Measurements from ENCODE around the gene RAB6C.
"Not testable (repeated sequence)": the region's sequence is repeated elsewhere in the genome, so short reads cannot be mapped to it uniquely, and the experiment has no call there.

Gene RAB6C

DNA sequence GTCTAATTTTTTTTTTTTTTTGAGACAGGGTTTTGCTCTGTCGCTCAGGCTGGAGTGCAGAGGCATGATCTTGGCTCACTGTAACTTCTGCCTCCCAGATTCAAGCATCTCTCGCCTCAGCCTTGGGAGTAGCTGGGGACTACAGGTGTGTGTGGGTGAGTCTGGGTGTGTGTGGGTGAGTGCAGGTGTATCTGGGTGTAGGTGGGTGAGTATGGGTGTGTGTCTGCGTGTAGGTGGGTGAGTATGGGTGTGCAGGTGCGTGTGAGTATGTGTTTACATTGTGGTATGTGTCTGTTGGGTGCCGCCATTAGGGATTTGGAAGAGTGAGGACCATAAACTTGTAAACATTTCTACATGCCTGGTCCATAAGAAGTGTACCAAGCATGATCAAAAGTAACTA lies 1.5 kb upstream of the RAB6C start:
- Histone ChIP-seq H3K9me3 (no peaks in the 10 kb centered on the region), H3K27ac (no peak overlapping the region), H3K4me1 (ENCODE audit: control insufficient read depth in 1 of 2, insufficient read depth in 1 of 2, low read depth in 1 of 2, low read length in 1 of 2) (peaks cover 0 to 3% of the 10 kb centered on the region in 2 experiments), H3K36me3 (no peaks in the 10 kb centered on the region), H3K27me3 (peaks cover 68% of the 10 kb centered on the region), H3K4me3 (ENCODE audit: low read depth in 1 of 2, low read length in 1 of 2) (no peak overlapping the region)
- TF ChIP-seq, protein P1, sequence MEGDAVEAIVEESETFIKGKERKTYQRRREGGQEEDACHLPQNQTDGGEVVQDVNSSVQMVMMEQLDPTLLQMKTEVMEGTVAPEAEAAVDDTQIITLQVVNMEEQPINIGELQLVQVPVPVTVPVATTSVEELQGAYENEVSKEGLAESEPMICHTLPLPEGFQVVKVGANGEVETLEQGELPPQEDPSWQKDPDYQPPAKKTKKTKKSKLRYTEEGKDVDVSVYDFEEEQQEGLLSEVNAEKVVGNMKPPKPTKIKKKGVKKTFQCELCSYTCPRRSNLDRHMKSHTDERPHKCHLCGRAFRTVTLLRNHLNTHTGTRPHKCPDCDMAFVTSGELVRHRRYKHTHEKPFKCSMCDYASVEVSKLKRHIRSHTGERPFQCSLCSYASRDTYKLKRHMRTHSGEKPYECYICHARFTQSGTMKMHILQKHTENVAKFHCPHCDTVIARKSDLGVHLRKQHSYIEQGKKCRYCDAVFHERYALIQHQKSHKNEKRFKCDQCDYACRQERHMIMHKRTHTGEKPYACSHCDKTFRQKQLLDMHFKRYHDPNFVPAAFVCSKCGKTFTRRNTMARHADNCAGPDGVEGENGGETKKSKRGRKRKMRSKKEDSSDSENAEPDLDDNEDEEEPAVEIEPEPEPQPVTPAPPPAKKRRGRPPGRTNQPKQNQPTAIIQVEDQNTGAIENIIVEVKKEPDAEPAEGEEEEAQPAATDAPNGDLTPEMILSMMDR (IDR thresholded peaks at IDR 0.05): no peak

DNA sequence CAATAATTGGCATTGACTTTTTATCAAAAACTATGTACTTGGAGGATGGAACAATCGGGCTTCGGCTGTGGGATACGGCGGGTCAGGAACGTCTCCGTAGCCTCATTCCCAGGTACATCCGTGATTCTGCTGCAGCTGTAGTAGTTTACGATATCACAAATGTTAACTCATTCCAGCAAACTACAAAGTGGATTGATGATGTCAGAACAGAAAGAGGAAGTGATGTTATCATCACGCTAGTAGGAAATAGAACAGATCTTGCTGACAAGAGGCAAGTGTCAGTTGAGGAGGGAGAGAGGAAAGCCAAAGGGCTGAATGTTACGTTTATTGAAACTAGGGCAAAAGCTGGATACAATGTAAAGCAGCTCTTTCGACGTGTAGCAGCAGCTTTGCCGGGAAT lies 780 bp downstream of the RAB6C start:
- H3K4me3 ChIP-seq (ENCODE audit: low read depth in 1 of 2, low read length in 1 of 2); H3K27ac ChIP-seq; H3K36me3 ChIP-seq; H3K4me1 ChIP-seq (ENCODE audit: control insufficient read depth in 1 of 2, insufficient read depth in 1 of 2, low read depth in 1 of 2, low read length in 1 of 2); H3K9me3 ChIP-seq: not testable (repeated sequence)
- H3K27me3 ChIP-seq: peaks cover 78% of the 10 kb centered on the region

DNA sequence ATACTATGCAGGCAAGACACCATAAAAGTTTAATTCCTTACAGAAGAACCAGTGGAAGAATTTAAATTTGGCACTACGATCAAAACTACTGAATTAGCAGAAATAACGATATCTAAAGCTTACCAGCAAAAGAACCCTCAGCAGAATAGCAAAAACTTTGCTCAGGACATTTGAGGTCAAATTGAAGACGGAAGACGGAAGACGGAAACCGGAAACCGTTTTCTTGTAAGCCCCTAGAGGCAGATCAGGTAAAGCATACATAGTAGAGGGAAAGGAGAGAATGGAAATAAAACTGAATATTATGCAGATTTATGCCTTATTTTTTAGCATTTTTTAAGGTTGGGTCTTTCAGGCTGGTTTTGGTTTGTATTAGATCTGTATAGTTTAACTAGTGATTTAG lies 2.2 kb downstream of the RAB6C start:
- not testable (repeated sequence) for H3K4me3 ChIP-seq (ENCODE audit: low read depth in 1 of 2, low read length in 1 of 2); H3K36me3 ChIP-seq; H3K27ac ChIP-seq; H3K4me1 ChIP-seq (ENCODE audit: control insufficient read depth in 1 of 2, insufficient read depth in 1 of 2, low read depth in 1 of 2, low read length in 1 of 2); H3K9me3 ChIP-seq
- H3K27me3 ChIP-seq: peaks cover 72% of the 10 kb centered on the region

DNA sequence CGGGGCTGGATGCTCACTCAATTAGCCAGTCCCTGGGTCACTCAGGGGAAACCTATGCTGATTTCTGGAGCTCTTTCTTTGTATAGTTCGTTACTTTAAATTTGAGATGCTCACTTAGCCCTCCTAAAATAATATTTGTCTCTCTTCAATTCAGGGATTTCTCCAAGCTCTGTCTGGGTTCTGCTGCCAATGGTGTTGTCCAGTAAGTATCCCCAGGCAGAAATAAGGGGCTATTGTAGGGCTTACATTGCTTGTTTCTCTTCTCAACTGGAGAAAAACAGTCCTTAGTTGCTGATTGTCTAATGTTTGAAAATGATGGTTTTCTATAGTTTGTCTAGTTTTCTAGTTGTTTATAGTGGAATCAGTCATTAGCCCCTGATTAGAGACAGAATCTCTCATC lies 5.0 kb downstream of the RAB6C start:
- peaks cover 58% of the 10 kb centered on the region for H3K27me3 ChIP-seq
- TF ChIP-seq, protein P1 (IDR thresholded peaks at IDR 0.05): no peak
- no peaks in the 10 kb centered on the region for H3K36me3 ChIP-seq
- no peaks in the 10 kb centered on the region for H3K9me3 ChIP-seq
- H3K27ac ChIP-seq: no peak overlapping the region
- peaks cover 0 to 3% of the 10 kb centered on the region in 2 experiments for H3K4me1 ChIP-seq (ENCODE audit: control insufficient read depth in 1 of 2, insufficient read depth in 1 of 2, low read depth in 1 of 2, low read length in 1 of 2)
- no peak overlapping the region for H3K4me3 ChIP-seq (ENCODE audit: low read depth in 1 of 2, low read length in 1 of 2)

DNA sequence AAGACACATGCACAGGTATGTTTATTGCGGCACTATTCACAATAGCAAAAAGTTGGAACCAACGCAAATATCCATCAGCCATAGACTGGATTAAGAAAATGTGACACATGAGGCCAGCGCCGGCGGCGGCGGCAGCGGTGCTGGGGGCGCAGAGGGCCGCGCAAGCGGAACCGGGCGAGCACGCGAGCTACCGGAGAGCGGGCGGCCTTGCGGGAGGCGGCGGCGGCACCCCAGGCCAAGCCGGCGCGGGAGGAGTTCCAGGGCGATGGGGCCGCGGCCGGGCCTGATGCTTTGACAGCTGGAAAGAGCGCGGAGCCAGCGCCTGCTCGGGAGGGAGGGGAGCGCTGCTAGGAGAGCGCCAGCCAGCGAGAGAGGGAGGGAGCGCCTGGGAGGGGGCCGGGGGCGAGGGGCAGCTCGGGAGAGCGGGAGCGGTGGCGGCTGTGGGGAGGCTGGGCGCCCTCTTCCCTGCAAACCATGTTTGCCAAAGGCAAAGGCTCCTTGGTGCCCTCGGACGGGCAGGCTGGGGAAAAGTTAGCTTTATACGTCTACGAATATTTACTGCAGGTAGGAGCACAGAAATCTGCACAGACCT lies 13.0 kb downstream of the RAB6C start:
- peaks cover 57% of the 10 kb centered on the region for H3K27me3 ChIP-seq
- H3K27ac ChIP-seq; H3K9me3 ChIP-seq; H3K4me1 ChIP-seq (ENCODE audit: control insufficient read depth in 1 of 2, insufficient read depth in 1 of 2, low read depth in 1 of 2, low read length in 1 of 2); H3K36me3 ChIP-seq; H3K4me3 ChIP-seq (ENCODE audit: low read depth in 1 of 2, low read length in 1 of 2): not testable (repeated sequence)

DNA sequence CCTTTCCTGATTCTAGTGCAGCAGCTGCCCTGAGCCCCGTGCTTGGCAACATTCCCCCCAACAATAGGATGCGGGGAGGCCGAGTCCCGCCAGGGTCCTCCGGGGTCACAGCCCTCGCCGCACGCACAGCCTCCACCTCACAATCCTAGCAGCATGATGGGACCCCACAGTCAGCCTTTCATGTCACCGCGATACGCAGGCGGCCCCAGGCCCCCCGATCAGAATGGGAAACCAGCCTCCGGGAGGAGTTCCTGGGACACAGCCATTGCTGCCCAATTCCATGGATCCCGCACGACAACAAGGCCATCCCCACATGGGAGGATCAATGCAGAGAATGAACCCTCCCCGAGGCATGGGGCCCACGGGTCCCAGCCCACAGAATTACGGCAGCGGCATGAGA lies 13.7 kb downstream of the RAB6C start:
- not testable (repeated sequence) for H3K4me1 ChIP-seq (ENCODE audit: control insufficient read depth in 1 of 2, insufficient read depth in 1 of 2, low read depth in 1 of 2, low read length in 1 of 2); H3K36me3 ChIP-seq; H3K4me3 ChIP-seq (ENCODE audit: low read depth in 1 of 2, low read length in 1 of 2); H3K9me3 ChIP-seq; H3K27ac ChIP-seq
- peaks cover 52% of the 10 kb centered on the region for H3K27me3 ChIP-seq

DNA sequence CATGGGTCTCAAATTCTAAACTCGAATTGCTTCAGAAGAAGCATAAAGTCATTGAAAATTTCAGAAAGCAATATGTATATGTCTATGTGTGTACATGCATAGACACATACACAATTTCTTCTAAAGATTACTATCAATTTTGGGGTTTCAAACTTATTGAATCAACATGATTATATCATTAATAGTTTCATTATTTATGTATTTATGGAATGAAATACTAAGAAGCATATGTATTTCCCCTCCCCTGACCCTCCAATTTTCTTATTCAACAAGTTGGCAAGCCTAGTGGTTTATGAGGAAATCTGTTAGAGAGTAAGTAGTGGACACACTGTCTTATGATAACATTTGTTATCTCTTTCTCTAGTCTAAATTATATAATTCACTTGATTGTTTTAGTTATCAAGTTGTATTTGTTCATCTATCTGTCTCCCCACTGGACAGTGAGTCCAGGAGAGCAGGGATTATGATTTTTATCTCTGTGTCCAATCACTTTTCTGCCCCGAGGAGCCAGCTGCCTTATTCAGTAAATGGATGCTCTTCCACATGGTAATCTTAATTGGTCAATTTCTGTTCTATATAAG lies 17.3 kb downstream of the RAB6C start:
- H3K27ac ChIP-seq, H3K36me3 ChIP-seq: not testable (repeated sequence)

DNA sequence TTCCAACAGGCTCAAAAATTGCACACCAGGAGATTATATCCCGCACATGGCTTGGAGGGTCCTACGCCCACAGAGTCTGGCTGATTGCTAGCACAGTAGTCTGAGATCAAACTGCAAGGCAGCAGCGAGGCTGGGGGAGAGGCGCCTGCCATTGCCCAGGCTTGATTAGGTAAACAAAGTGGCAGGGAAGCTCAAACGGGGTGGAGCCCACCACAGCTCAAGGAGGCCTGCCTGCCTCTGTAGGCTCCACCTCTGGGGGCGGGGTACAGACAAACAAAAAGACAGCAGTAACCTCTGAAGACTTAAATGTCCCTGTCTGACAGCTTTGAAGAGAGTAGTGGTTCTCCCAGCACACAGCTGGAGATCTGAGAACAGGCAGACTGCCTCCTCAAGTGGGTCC lies 19.3 kb downstream of the RAB6C start:
- H3K27me3 ChIP-seq: peaks cover 22% of the 10 kb centered on the region
- H3K36me3 ChIP-seq; H3K4me1 ChIP-seq (ENCODE audit: control insufficient read depth in 1 of 2, insufficient read depth in 1 of 2, low read depth in 1 of 2, low read length in 1 of 2); H3K4me3 ChIP-seq (ENCODE audit: low read depth in 1 of 2, low read length in 1 of 2); H3K27ac ChIP-seq; H3K9me3 ChIP-seq: not testable (repeated sequence)

More for the DNA sequence above, 17.3 kb downstream of the RAB6C start:
- H3K9me3 ChIP-seq; H3K4me3 ChIP-seq (ENCODE audit: low read depth in 1 of 2, low read length in 1 of 2); H3K4me1 ChIP-seq (ENCODE audit: control insufficient read depth in 1 of 2, insufficient read depth in 1 of 2, low read depth in 1 of 2, low read length in 1 of 2): not testable (repeated sequence)
- peaks cover 30% of the 10 kb centered on the region for H3K27me3 ChIP-seq

DNA sequence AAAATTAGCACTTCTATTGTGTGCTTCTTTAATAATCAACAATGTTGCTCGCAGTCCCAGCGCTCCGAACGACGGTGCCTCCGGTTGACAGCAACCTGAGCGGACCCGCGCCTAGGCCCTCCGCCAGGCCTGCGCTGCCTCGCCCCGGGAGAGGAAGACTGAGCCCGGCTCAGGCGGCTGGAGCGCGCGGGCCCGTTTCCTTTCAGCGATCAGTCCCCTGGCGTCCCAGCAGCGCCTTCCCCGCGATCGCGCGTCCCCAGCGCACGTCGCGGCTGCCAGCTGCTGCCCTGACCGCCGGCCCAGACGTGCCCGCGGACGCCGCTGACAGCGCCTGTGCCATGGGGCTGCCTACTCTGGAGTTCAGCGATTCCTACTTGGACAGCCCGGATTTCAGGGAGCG lies 26.4 kb downstream of the RAB6C start:
- peaks cover 46% of the 10 kb centered on the region for H3K27me3 ChIP-seq
- H3K27ac ChIP-seq; H3K36me3 ChIP-seq; H3K9me3 ChIP-seq; H3K4me1 ChIP-seq (ENCODE audit: control insufficient read depth in 1 of 2, insufficient read depth in 1 of 2, low read depth in 1 of 2, low read length in 1 of 2); H3K4me3 ChIP-seq (ENCODE audit: low read depth in 1 of 2, low read length in 1 of 2): not testable (repeated sequence)

DNA sequence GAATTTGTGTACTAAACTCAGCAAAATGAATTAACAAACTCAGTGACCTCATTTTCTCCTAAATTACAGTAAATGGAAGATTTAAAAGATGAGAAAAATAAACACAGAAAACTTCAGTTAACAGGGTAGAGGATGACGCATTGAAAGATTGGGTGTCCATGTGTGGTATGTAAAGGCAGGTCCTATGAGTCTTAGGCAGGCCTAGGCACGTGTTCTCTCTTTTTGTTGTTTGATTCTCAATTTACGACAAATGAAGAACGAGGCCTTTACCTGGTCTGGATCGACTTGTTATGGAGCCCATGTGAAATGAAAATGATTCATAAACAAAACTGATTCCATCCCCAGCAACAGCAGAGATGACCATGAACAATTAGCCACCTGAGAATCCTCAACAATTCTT lies 37.2 kb downstream of the RAB6C start:
- H3K4me1 ChIP-seq (ENCODE audit: control insufficient read depth in 1 of 2, insufficient read depth in 1 of 2, low read depth in 1 of 2, low read length in 1 of 2); H3K36me3 ChIP-seq; H3K27ac ChIP-seq; H3K27me3 ChIP-seq; H3K9me3 ChIP-seq; H3K4me3 ChIP-seq (ENCODE audit: low read depth in 1 of 2, low read length in 1 of 2): not testable (repeated sequence)
